ENCODE measurements around the gene TUBB2A. TPM values are rescaled to one million over a fixed set of nuclear protein-coding genes. Genes with fewer than 3 reads are reported as not detected.
A peak's percentile ranks its signal among the peaks of the same experiment; 100 is the strongest.

The TUBB2A gene
- total and polyA plus RNA-seq, 7 donors, result 41.4 to 106 (median 54.5) TPM

DNA sequence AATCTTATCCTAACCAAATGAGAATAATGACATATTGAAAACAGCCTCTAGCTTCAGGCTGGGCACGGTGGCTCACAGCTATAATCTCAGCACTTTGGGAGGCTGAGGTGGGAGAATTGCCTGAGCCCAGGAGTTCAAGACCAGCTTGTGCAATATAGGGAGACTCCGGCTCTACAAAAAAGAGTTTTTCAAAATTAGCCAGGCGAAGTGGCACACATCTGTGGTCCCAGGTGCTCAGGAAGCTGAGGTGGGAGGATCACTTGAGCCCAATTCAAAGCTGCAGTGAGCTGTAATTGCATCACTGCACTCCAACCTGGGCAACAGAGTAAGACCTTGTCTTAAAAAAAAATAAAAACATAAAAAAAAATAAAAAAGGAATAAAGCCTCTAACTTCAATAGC is 4.7 kb downstream of the TUBB2A start:
- WGBS, 2 donors, result 77 to 93% methylated on average over 3 of the region's 3 CpGs
- no peaks in the 10 kb centered on the region for H3K9me3 ChIP-seq
- intact Hi-C loops (cut with DNase I), result no loop called here
- H3K4me3 ChIP-seq, result no peak overlapping the region
- TF ChIP-seq, protein P1, sequence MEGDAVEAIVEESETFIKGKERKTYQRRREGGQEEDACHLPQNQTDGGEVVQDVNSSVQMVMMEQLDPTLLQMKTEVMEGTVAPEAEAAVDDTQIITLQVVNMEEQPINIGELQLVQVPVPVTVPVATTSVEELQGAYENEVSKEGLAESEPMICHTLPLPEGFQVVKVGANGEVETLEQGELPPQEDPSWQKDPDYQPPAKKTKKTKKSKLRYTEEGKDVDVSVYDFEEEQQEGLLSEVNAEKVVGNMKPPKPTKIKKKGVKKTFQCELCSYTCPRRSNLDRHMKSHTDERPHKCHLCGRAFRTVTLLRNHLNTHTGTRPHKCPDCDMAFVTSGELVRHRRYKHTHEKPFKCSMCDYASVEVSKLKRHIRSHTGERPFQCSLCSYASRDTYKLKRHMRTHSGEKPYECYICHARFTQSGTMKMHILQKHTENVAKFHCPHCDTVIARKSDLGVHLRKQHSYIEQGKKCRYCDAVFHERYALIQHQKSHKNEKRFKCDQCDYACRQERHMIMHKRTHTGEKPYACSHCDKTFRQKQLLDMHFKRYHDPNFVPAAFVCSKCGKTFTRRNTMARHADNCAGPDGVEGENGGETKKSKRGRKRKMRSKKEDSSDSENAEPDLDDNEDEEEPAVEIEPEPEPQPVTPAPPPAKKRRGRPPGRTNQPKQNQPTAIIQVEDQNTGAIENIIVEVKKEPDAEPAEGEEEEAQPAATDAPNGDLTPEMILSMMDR (IDR thresholded peaks at IDR 0.05), result no peak
- TF ChIP-seq EP300 (IDR thresholded peaks at IDR 0.05), result no peak
- no peak for TF ChIP-seq POLR2A (IDR thresholded peaks at IDR 0.05)
- TF ChIP-seq POLR2AphosphoS5 (IDR thresholded peaks at IDR 0.05), result no peak
- H3K27me3 ChIP-seq, result no peaks in the 10 kb centered on the region
- peaks cover 0 to 38% (median 1%) of the 10 kb centered on the region in 4 donors for H3K36me3 ChIP-seq
- H3K4me1 ChIP-seq, result peaks cover 0 to 18% (median 4%) of the 10 kb centered on the region in 4 donors
- DNase-seq, result no peak
- H3K27ac ChIP-seq, result peak overlapping the region in 1 of 4 donors; percentile 34

DNA sequence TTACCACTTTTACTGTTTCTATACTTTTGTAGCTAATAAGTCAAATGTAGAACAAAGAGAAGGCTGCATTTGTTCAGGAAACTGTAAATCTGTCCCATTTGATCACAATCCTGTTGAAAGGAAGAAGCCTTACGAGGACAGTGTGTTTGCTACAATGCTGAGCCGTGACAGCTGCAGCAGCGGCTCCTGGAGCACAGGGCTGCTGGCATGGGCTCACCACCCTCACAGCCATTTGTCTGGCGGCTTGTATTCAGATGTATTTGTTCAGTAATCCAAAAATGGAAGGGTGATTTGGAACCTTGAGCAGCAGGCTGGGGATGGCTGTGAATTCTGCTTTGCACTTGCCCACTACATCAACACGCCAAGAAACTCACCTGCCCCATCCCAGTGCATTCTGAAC is 5.7 kb downstream of the TUBB2A start:
- DNase-seq, result no peak
- intact Hi-C loops (cut with DNase I), result no loop called here
- peaks cover 0 to 45% (median 3%) of the 10 kb centered on the region in 4 donors for H3K36me3 ChIP-seq
- no peak for TF ChIP-seq POLR2A (IDR thresholded peaks at IDR 0.05)
- TF ChIP-seq EP300 (IDR thresholded peaks at IDR 0.05), result no peak
- TF ChIP-seq, protein P1 (IDR thresholded peaks at IDR 0.05), result no peak
- no peak for TF ChIP-seq POLR2AphosphoS5 (IDR thresholded peaks at IDR 0.05)
- WGBS, 2 donors, result 82 to 89% methylated on average over 5 of the region's 5 CpGs
- H3K4me3 ChIP-seq, result no peak overlapping the region
- H3K27ac ChIP-seq, result peak overlapping the region in 1 of 4 donors; percentile 34
- H3K9me3 ChIP-seq, result no peaks in the 10 kb centered on the region
- H3K4me1 ChIP-seq, result peaks cover 0 to 16% (median 4%) of the 10 kb centered on the region in 4 donors
- no peaks in the 10 kb centered on the region for H3K27me3 ChIP-seq

DNA sequence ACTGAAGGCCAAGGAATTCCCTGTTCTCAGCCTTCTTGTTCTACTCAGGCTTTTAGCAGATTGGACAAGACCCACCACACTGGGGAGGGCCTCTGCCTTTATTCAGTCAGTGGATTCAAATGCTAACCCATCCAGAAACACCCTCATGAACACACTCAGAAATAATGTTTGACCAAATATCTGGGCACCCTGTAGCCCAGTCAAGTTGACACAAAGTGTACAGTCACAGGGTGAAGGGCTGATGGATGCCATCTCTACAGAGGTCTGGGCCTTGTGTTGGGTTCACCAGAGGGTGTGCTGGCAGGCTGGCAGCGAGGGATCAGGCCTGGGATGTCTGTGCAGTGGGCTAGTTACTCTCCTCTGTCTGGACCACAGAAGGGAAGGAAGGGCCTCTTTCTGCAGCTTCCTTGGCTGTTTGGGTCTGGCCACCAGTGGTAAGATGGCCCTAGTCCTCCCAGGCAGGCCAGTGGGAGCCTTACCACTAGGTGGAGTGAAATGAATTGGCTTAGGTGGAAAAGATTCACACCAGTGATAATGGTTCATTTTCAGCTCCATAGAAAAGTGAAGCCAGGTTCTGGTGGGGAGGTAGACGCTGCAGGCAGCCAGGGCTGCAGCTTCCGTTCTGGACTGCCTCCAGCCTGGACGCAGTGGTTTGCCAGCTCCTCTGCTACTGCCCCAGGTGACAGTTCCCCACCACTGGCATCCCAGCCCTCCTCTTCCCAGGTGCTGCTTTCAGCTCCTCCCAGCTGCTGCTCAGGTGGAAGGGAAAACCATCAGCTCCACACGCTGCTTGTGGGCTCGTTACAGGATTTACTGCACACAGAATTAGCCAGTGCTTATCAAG is 9.2 kb downstream of the TUBB2A start:
- intact Hi-C loops (cut with DNase I), result no loop called here

DNA sequence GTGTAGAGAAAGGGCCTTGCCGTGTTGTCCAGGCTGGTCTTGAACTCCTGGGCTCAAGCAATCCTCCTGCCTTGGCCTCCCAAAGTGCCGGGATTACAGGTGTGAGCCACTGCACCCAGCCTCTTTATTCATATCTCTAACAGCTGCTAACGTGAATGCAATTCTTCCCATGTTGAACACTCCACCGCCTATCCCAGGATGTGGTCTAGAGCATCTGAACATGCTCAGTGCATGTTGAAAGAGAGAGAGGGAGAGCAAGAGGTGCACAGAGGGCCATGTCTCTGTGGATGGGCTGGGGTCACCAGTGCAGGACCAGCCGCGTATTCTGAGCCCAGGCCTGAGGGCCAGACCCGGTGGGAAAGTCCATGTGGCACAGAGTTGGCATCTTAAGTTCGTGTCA is 12.8 kb downstream of the TUBB2A start:
- WGBS, 2 donors, result 78 to 88% methylated on average over 8 of the region's 8 CpGs
- Histone ChIP-seq H3K36me3 (peaks cover 0 to 55% (median 11%) of the 10 kb centered on the region in 4 donors), H3K4me3 (no peak overlapping the region), H3K27me3 (no peaks in the 10 kb centered on the region), H3K9me3 (no peaks in the 10 kb centered on the region), H3K27ac (no peak overlapping the region), H3K4me1 (peaks cover 0 to 5% (median 2%) of the 10 kb centered on the region in 4 donors)
- TF ChIP-seq EP300 (IDR thresholded peaks at IDR 0.05) (no peak), POLR2A (IDR thresholded peaks at IDR 0.05) (no peak), POLR2AphosphoS5 (IDR thresholded peaks at IDR 0.05) (no peak)
- TF ChIP-seq, protein P1 (IDR thresholded peaks at IDR 0.05), result no peak
- intact Hi-C loops (cut with DNase I), result no loop called here
- DNase-seq, result peak; percentile 42

More for the DNA sequence above, 9.2 kb downstream of the TUBB2A start:
- 94 to 97% methylated on average over 6 of the region's 6 CpGs for WGBS, 2 donors
- Histone ChIP-seq H3K4me1 (peaks cover 0 to 2% (median 0%) of the 10 kb centered on the region in 4 donors), H3K27ac (no peak overlapping the region), H3K4me3 (no peak overlapping the region), H3K9me3 (no peaks in the 10 kb centered on the region), H3K36me3 (peaks cover 0 to 41% (median 5%) of the 10 kb centered on the region in 4 donors), H3K27me3 (no peaks in the 10 kb centered on the region)
- TF ChIP-seq EP300 (IDR thresholded peaks at IDR 0.05), result no peak
- TF ChIP-seq, protein P1 (IDR thresholded peaks at IDR 0.05), result no peak
- no peak for TF ChIP-seq POLR2A (IDR thresholded peaks at IDR 0.05)
- no peak for TF ChIP-seq POLR2AphosphoS5 (IDR thresholded peaks at IDR 0.05)
- no peak for DNase-seq

Data from sigmoid colon (tissue), 7 donors.